K562 (cell line): ENCODE measurements around the gene IL11. TPM values are rescaled to one million over a fixed set of nuclear protein-coding genes. Genes with fewer than 3 reads are reported as not detected.
A peak's percentile ranks its signal among the peaks of the same experiment; 100 is the strongest.

ENCODE experiments used
- ATAC-seq: fragments of 200-7000 bp; cut with Tn5 transposase; 3 replicates; pipeline ENCODE4 v1.9.1; 2020; ENCODE audit warnings: moderate library complexity
- BruUV-seq: library from RNA; stranded (reverse); fragments of 400-500 nt; replicated peaks from 2 replicates; lab custom pipeline; 2021; lab: Mats Ljungman, UMichigan
- CTCF ChIA-PET: fragments of 300-600 bp; formaldehyde crosslinking; extraction: SDS; loops from one replicate; lab custom pipeline; 2021; ENCODE audit warnings: low intra/inter-chr PET ratio; lab: Yijun Ruan, JAX
- POLR2A ChIA-PET: fragments of 300-600, 350-650 bp; sonication (Branson Sonifier 250); formaldehyde crosslinking; extraction: SDS; loops from one replicate; lab custom pipeline; 2021; ENCODE audit warnings: antibody characterized with exemption, inconsistent platforms; lab: Yijun Ruan, JAX
- DNase-seq, 4 experiments: peaks; one replicate each; pipeline versions ENCODE4 v3.0.0 to v3.0.0-alpha.2; 2011 to 2018; ENCODE audit warnings: low spot score in 3 of 4, mixed read lengths in 3 of 4; ENCODE audit errors: extremely low read depth in 1 of 4
- FAIRE-seq: peaks from 2 replicates; lab custom pipeline; 2011; peaks lifted over from hg19 to GRCh38; lab: Jason Lieb, UNC
- H2AFZ ChIP-seq: 2 replicates; pipeline ENCODE4 v1.6.0; 2011; ENCODE audit warnings: low read depth, low read length, control low read depth, inconsistent platforms
- H3K27ac ChIP-seq: fragments of 200-600 bp; 3 replicates; pipeline ENCODE4 v1.8.0; 2011; ENCODE audit warnings: low read depth, mild to moderate bottlenecking, control low read depth, inconsistent platforms, low read length, moderate library complexity, mixed read lengths; ENCODE audit errors: extremely low read depth
- H3K27me3 ChIP-seq, 2 experiments: fragments of 300-600 bp in 1 of 2; 2 replicates in 1 of 2; 3 replicates in 1 of 2; pipeline versions ENCODE4 v1.6.0 to v1.8.0; 2011; ENCODE audit warnings: inconsistent platforms in 2 of 2, low read length in 2 of 2, mild to moderate bottlenecking in 1 of 2, mixed read lengths in 1 of 2, moderate library complexity in 1 of 2; ENCODE audit not compliant: control insufficient read depth in 2 of 2, insufficient read depth in 2 of 2
- H3K36me3 ChIP-seq: fragments of 300-600 bp; 3 replicates; pipeline ENCODE4 v1.8.0; 2011; ENCODE audit warnings: mild to moderate bottlenecking, low read length, inconsistent platforms; ENCODE audit not compliant: control insufficient read depth, insufficient read depth
- H3K4me1 ChIP-seq, 2 experiments: fragments of 200-600 bp in 1 of 2; replicated peaks in 1 of 2; 2 replicates in 1 of 2; 3 replicates in 1 of 2; pipeline versions ENCODE4 v1.5.1 to v1.8.0; 2011; ENCODE audit warnings: inconsistent platforms in 2 of 2, low read length in 2 of 2, mild to moderate bottlenecking in 1 of 2, mixed read lengths in 1 of 2, moderate library complexity in 1 of 2; ENCODE audit not compliant: control insufficient read depth in 2 of 2, insufficient read depth in 2 of 2
- H3K4me2 ChIP-seq: 2 replicates; pipeline ENCODE4 v1.6.1; 2011; ENCODE audit warnings: low read length, control low read depth, inconsistent platforms, mixed read lengths; ENCODE audit not compliant: insufficient read depth
- H3K4me3 ChIP-seq: fragments of 200-600 bp; sonication (generic), shearing (Covaris generic); 2 replicates; pipeline ENCODE4 v1.5.1; 2016; ENCODE audit warnings: control low read depth, inconsistent platforms
- H3K79me2 ChIP-seq: fragments of 200-600 bp; 3 replicates; pipeline ENCODE4 v1.8.0; 2011; ENCODE audit warnings: low read length, inconsistent platforms; ENCODE audit not compliant: control insufficient read depth, insufficient read depth
- H3K9ac ChIP-seq, 2 experiments: 2 replicates each; pipeline versions ENCODE4 v1.6.0 to v1.6.1; 2011; ENCODE audit warnings: low read depth in 2 of 2, low read length in 2 of 2, control low read depth in 1 of 2, inconsistent platforms in 1 of 2, mild to moderate bottlenecking in 1 of 2, mixed read lengths in 1 of 2; ENCODE audit not compliant: insufficient read depth in 1 of 2
- H3K9me1 ChIP-seq: one replicate; pipeline ENCODE4 v1.6.0; 2011; ENCODE audit warnings: inconsistent platforms, mild to moderate bottlenecking, low read length, moderate library complexity; ENCODE audit not compliant: control insufficient read depth, insufficient read depth
- H3K9me3 ChIP-seq: replicated peaks from 2 replicates; pipeline ENCODE4 v1.5.1; 2011; ENCODE audit warnings: low read depth, low read length, inconsistent platforms; ENCODE audit not compliant: control insufficient read depth, insufficient read depth
- H4K20me1 ChIP-seq: replicated peaks from 2 replicates; pipeline ENCODE4 v1.6.1; 2011; ENCODE audit warnings: low read length, inconsistent platforms, mixed read lengths; ENCODE audit not compliant: control insufficient read depth, insufficient read depth
- NONO ChIP-seq, 2 experiments: fragments of 200-400 bp in 1 of 2; fragments of 450-650 bp in 1 of 2; formaldehyde crosslinking in 1 of 2; IDR thresholded peaks; 2 replicates each; pipeline ENCODE4 v1.6.1; 2017; ENCODE audit warnings: low read depth in 2 of 2, mild to moderate bottlenecking in 2 of 2, moderate library complexity in 2 of 2, low read length in 1 of 2
- POLR2A ChIP-seq: fragments of 450-650 bp; conservative IDR thresholded peaks from 2 replicates; pipeline ENCODE4 v1.6.1; 2016
- POLR2G ChIP-seq: fragments of 200-400 bp; formaldehyde crosslinking; IDR thresholded peaks from 2 replicates; pipeline ENCODE4 v1.6.1; 2017; ENCODE audit warnings: low read depth, mild to moderate bottlenecking, antibody characterized with exemption, low read length, moderate library complexity
- STAT5B ChIP-seq: fragments of 250-450 bp; sonication (Bioruptor Pico); IDR thresholded peaks from 2 replicates; pipeline ENCODE4 v1.8.0; 2021; ENCODE audit warnings: mild to moderate bottlenecking, inconsistent platforms
- ZNF696 ChIP-seq: fragments of 250-450 bp; sonication (Bioruptor Pico); conservative IDR thresholded peaks from 2 replicates; pipeline ENCODE4 v1.4.0; 2020; ENCODE audit warnings: mild to moderate bottlenecking, moderate library complexity
- WGBS: fragments of 100-300 bp; shearing (Covaris generic); methylation state at CpG from one replicate; pipeline ENCODE4 v1.1.6; 2016; ENCODE audit warnings: low coverage, mixed read lengths; ENCODE audit not compliant: insufficient coverage; ENCODE audit errors: missing lambda C conversion rate; 5-methylcytosine and 5-hydroxymethylcytosine counted together
- in situ Hi-C: fragments of 300-500 bp; cut with MboI; formaldehyde crosslinking; loops from 4 replicates; pipeline ENCODE4 v1.15.0; 2018; ENCODE audit warnings: inconsistent platforms, mixed read lengths
- intact Hi-C: fragments of 100-400 bp; cut with micrococcal nuclease; formaldehyde crosslinking; loops from 2 replicates; pipeline ENCODE4 v1.14.2; 2022
- polyA plus RNA-seq, 8 experiments: library from polyadenylated mRNA; depleted of rRNA in 4 of 8; stranded (reverse) in 5 of 8; unstranded in 3 of 8; fragments of >200 nt; fragmentation: Nextera tagmentation in 2 of 8; fragmentation: Illumina TruSeq in 1 of 8; extraction: Ambion mirVana in 2 of 8; extraction: Trizol in 1 of 8; gene quantifications; 2 replicates each; pipeline versions ENCODE4 v1.2.1 to v1.2.3, GENCODE V29; 2011 to 2014; ENCODE audit warnings: inconsistent platforms in 1 of 8, missing spikeins in 1 of 8
- total RNA-seq, 7 experiments: library from RNA; depleted of rRNA in 6 of 7; stranded (reverse); fragments of >200 nt in 6 of 7; fragmentation: Illumina TruSeq in 2 of 7; extraction: Trizol in 2 of 7; gene quantifications; 2 replicates each; pipeline versions ENCODE4 v1.2.1 to v1.2.3, GENCODE V29; 2011 to 2021; ENCODE audit warnings: low replicate concordance in 1 of 7

IL11 gene
- total and polyA plus RNA-seq, 9 of the 15 experiments (the other 6 are each of a cell fraction or from before 2014, with no cell fraction given), result 0.04 to 0.42 (median 0.06) TPM; not detected in 6

- POLR2A ChIA-PET, result interaction anchor here (0.5 to 0.8 kb wide), 3 partner anchors 11 to 62 kb away, joined by 3 to 4 read pairs (median 3); partner anchors contain the start of gene UBE2S
- Histone ChIP-seq H2AFZ (no peak overlapping the region), H3K36me3 (peaks cover 66% of the 10 kb centered on the region; the same call in 2 of the 3 replicates), H3K4me1 (peaks cover 7 to 84% of the 10 kb centered on the region in 2 experiments; a peak in 4 of 5 replicates)
- BruUV-seq, result no TSS peak
- CTCF ChIA-PET, result no interaction called here
- DNase-seq, result no peak
- ATAC-seq, result no peak
- no peak for FAIRE-seq
- intact Hi-C loops, result no loop called here
- no peak for TF ChIP-seq ZNF696 (CRISPR knock-in tag)
- 0 out of 2 replicates have a peak, but pooled peaks have one; percentile 23 for TF ChIP-seq POLR2A
- TF ChIP-seq, all 486 proteins: peak for 1
- no peak overlapping the region for H3K4me2 ChIP-seq
- H3K9me1 ChIP-seq, result peaks cover 5% of the 10 kb centered on the region
- H3K79me2 ChIP-seq, result peaks cover 20% of the 10 kb centered on the region
- H3K27ac ChIP-seq, result no peak overlapping the region
- in situ Hi-C loops, result no loop called here
- H3K4me3 ChIP-seq, result no peak overlapping the region
- H4K20me1 ChIP-seq, result peaks cover 6% of the 10 kb centered on the region; the same call in 1 of the 2 replicates
- H3K27me3 ChIP-seq, result no peaks in the 10 kb centered on the region
- no peaks in the 10 kb centered on the region for H3K9me3 ChIP-seq
- 82% methylated on average over 19 of the region's 22 CpGs for WGBS
- peak overlapping the region in 1 of 2 experiments; percentile 81; a peak in 2 of 4 replicates for H3K9ac ChIP-seq
Measured at GRCh38 chr19:55345101-55345817, 25.0 kb downstream of the IL11 start.

- Histone ChIP-seq H3K4me2 (no peak overlapping the region), H3K27me3 (no peaks in the 10 kb centered on the region), H3K4me1 (peaks cover 7 to 85% of the 10 kb centered on the region in 2 experiments; a peak in 4 of 5 replicates), H3K9me3 (no peaks in the 10 kb centered on the region), H4K20me1 (peaks cover 6% of the 10 kb centered on the region; the same call in 1 of the 2 replicates), H3K79me2 (peaks cover 24% of the 10 kb centered on the region), H3K36me3 (peaks cover 66% of the 10 kb centered on the region; the same call in 2 of the 3 replicates), H3K9ac (peak overlapping the region in 1 of 2 experiments; percentile 48; a peak in 1 of 4 replicates), H3K27ac (no peak overlapping the region), H2AFZ (no peak overlapping the region), H3K4me3 (no peak overlapping the region), H3K9me1 (peaks cover 5% of the 10 kb centered on the region)
- TF ChIP-seq POLR2G (peak; percentile 47; the same call in 1 of the 2 replicates), NONO (IDR thresholded peaks at IDR 0.05; ENCODE audit: low read depth in 2 of 2, low read length in 1 of 2) (no peak), STAT5B (CRISPR knock-in tag) (no peak)
- DNase-seq (no peak), FAIRE-seq (no peak), ATAC-seq (no peak)
- 80% methylated on average over 7 of the region's 9 CpGs for WGBS
- intact Hi-C loops, result no loop called here
- BruUV-seq, result no TSS peak
- in situ Hi-C loops, result no loop called here
- POLR2A ChIA-PET, result interaction anchor here (0.8 to 1.3 kb wide), 2 partner anchors 8 to 63 kb away, joined by 3 to 4 read pairs; partner anchors contain the start of gene UBE2S
- CTCF ChIA-PET, result no interaction called here
Measured at GRCh38 chr19:55344444-55344843, 25.8 kb downstream of the IL11 start.
